ENCODE measurements around the gene ZNF574. TPM values are rescaled to one million over a fixed set of nuclear protein-coding genes. Genes with fewer than 3 reads are reported as not detected.

The ZNF574 gene
- total RNA-seq, 2 experiments from 2014 or later: 15.5 to 16.0 TPM

GRCh38 chr19:42086188-42086736 lies 10.3 kb downstream of the ZNF574 start:
- Mint-ChIP-seq H3K4me3 (no peak overlapping the region), H3K36me3 (peaks cover 11% of the 10 kb centered on the region), H3K27me3 (no peaks in the 10 kb centered on the region), H3K27ac (no peak overlapping the region), H3K9me3 (no peaks in the 10 kb centered on the region), H3K4me1 (peaks cover 32% of the 10 kb centered on the region)
- no peak for DNase-seq

GRCh38 chr19:42086770-42087550 lies 11.0 kb downstream of the ZNF574 start:
- H3K36me3 Mint-ChIP-seq: peaks cover 10% of the 10 kb centered on the region
- H3K4me1 Mint-ChIP-seq: peaks cover 26% of the 10 kb centered on the region
- no peaks in the 10 kb centered on the region for H3K27me3 Mint-ChIP-seq
- H3K27ac Mint-ChIP-seq: no peak overlapping the region
- no peak for DNase-seq
- H3K9me3 Mint-ChIP-seq: no peaks in the 10 kb centered on the region
- H3K4me3 Mint-ChIP-seq: no peak overlapping the region

DNA sequence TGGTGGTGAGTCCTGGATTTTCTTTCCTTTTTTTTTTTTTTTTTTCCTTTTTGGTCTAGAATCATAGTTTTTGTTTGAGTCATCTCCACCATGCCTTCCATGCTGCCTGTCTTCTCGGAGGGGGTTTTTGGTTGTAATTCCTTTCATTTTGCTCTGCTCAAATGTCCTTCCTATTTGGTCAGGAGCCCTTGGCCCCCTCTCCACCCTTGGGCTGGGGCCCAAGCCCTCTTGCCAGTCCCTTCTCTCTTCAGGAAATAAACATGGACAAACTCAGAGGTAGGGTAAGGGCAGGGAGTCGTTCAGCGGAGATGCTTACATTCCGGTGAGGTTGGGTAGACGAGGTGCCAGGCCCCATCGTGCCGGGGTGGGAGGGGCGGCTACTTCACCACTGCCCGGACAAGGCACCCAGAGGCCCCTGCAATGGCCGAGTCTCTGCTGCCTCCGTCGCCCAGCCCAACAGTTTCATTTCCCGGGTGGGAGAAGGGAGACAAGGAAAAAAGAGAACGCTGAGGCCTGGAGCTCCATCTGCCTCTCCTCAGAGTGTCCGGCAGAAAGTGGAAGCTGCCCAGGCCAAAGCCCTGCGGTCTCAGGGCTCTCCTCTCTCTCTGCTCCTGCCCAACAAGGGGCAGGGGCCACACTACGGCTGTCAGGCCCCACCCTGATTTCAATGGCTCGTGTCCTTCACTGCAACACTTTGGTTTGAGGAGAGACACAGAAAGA lies 12.7 kb downstream of the ZNF574 start:
- Mint-ChIP-seq H3K36me3 (peaks cover 15% of the 10 kb centered on the region), H3K4me1 (peaks cover 24% of the 10 kb centered on the region), H3K4me3 (peak overlapping the region; percentile 14), H3K27me3 (no peaks in the 10 kb centered on the region), H3K9me3 (no peaks in the 10 kb centered on the region), H3K27ac (peak overlapping the region; percentile 1)
- DNase-seq: no peak

DNA sequence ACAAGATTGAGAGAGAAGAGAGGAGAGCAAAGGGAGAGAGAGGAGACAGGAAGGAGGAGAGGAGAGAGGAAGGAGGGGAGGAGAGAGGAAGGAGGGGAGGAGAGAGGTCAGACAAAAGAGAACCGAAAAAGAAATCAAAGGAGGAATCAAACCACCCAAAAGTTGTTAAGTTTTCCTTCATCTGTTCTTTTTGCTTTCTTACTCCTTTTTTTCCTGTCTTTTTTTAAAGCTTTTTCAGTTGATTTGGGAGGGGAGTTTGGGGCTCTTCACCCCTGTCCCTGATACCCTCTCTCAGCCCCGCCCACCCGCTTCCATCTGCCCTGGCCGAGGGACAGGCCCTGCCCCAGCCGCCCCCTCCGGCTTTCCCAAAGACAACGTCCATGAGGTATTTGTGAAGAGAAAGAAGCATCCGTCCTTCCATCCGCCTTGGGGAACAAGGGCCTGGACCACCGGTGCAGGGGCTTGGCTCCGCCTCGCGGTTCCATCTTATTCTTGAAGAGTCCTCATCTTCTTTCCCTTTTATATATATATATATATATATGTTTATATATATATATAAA lies 13.3 kb downstream of the ZNF574 start:
- DNase-seq: no peak
- Mint-ChIP-seq H3K27me3 (no peaks in the 10 kb centered on the region), H3K9me3 (no peaks in the 10 kb centered on the region), H3K4me1 (peaks cover 24% of the 10 kb centered on the region), H3K27ac (peak overlapping the region; percentile 1), H3K36me3 (peaks cover 18% of the 10 kb centered on the region), H3K4me3 (peak overlapping the region; percentile 14)

- H3K9me3 Mint-ChIP-seq: no peaks in the 10 kb centered on the region
- peaks cover 24% of the 10 kb centered on the region for H3K4me1 Mint-ChIP-seq
- H3K27me3 Mint-ChIP-seq: no peaks in the 10 kb centered on the region
- H3K27ac Mint-ChIP-seq: no peak overlapping the region
- no peak overlapping the region for H3K4me3 Mint-ChIP-seq
- DNase-seq: no peak
- peaks cover 22% of the 10 kb centered on the region for H3K36me3 Mint-ChIP-seq
Observed at GRCh38 chr19:42089772-42090171, 13.8 kb downstream of the ZNF574 start.

- H3K9me3 Mint-ChIP-seq: no peaks in the 10 kb centered on the region
- no peak for DNase-seq
- H3K27ac Mint-ChIP-seq: peak overlapping the region; percentile 25
- no peak overlapping the region for H3K4me3 Mint-ChIP-seq
- no peaks in the 10 kb centered on the region for H3K27me3 Mint-ChIP-seq
- H3K36me3 Mint-ChIP-seq: peaks cover 22% of the 10 kb centered on the region
- H3K4me1 Mint-ChIP-seq: peaks cover 24% of the 10 kb centered on the region
Observed at GRCh38 chr19:42090672-42091071, 14.7 kb downstream of the ZNF574 start.

- peak overlapping the region; percentile 51 for H3K27ac Mint-ChIP-seq
- H3K4me3 Mint-ChIP-seq: no peak overlapping the region
- H3K27me3 Mint-ChIP-seq: no peaks in the 10 kb centered on the region
Observed at GRCh38 chr19:42091300-42091699, 15.3 kb downstream of the ZNF574 start.

DNA sequence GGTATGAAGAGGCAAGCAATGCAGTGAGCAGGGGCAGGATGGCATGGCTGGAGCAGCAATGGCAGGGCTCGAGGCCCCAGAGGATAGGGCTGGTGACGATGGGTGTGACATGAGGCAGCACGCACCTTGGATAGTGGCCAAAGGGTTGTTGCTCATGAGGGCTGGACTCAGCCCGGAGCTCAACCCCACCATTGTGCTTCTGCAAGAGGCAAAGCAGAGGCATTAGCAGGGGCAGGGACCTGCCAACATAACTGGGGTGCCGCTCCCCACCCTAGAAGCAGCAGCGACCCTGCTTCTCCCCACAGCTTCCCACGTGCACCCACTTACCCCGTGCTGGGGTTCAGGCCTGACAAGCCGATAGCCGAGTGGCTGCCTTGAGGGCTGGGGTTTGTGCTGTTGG lies 15.8 kb downstream of the ZNF574 start:
- no peaks in the 10 kb centered on the region for H3K9me3 Mint-ChIP-seq
- DNase-seq: no peak
- H3K36me3 Mint-ChIP-seq: peaks cover 27% of the 10 kb centered on the region
- H3K4me3 Mint-ChIP-seq: no peak overlapping the region
- no peak overlapping the region for H3K27ac Mint-ChIP-seq
- H3K4me1 Mint-ChIP-seq: peaks cover 24% of the 10 kb centered on the region
- H3K27me3 Mint-ChIP-seq: no peaks in the 10 kb centered on the region

More at GRCh38 chr19:42091300-42091699, 15.3 kb downstream of the ZNF574 start:
- H3K4me1 Mint-ChIP-seq: peaks cover 24% of the 10 kb centered on the region
- DNase-seq: no peak
- no peaks in the 10 kb centered on the region for H3K9me3 Mint-ChIP-seq
- H3K36me3 Mint-ChIP-seq: peaks cover 23% of the 10 kb centered on the region

- H3K27ac Mint-ChIP-seq: no peak overlapping the region
- no peak overlapping the region for H3K4me3 Mint-ChIP-seq
- peaks cover 30% of the 10 kb centered on the region for H3K36me3 Mint-ChIP-seq
- peak; percentile 44 for DNase-seq
- peaks cover 24% of the 10 kb centered on the region for H3K4me1 Mint-ChIP-seq
- H3K27me3 Mint-ChIP-seq: no peaks in the 10 kb centered on the region
- H3K9me3 Mint-ChIP-seq: no peaks in the 10 kb centered on the region
Observed at GRCh38 chr19:42092350-42092749, 16.4 kb downstream of the ZNF574 start.

DNA sequence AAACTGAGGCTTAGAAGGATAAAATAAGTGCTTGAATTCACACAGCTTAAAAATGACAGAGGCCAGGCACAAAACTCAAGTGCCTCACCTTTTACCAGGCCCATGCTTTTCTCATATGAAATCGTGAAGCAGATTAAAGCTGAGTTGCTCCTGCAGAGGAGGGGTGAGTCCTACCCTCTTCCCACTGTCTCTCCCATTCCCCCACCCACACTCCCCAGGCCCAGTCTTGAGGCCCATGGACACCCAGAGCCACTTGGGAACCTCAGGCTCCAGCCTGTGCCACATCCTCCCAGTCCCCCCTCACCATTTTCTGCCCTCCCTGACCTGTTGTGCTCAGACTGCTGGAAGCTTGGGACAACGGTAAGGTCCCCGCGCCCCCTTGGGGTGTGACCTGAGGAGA lies 17.5 kb downstream of the ZNF574 start:
- H3K4me3 Mint-ChIP-seq: no peak overlapping the region
- H3K4me1 Mint-ChIP-seq: peaks cover 22% of the 10 kb centered on the region
- peaks cover 30% of the 10 kb centered on the region for H3K36me3 Mint-ChIP-seq
- no peaks in the 10 kb centered on the region for H3K27me3 Mint-ChIP-seq
- no peaks in the 10 kb centered on the region for H3K9me3 Mint-ChIP-seq
- no peak for DNase-seq
- no peak overlapping the region for H3K27ac Mint-ChIP-seq

GRCh38 chr19:42093926-42094325 lies 18.0 kb downstream of the ZNF574 start:
- Mint-ChIP-seq H3K4me3 (no peak overlapping the region), H3K9me3 (no peaks in the 10 kb centered on the region), H3K27ac (no peak overlapping the region), H3K36me3 (peaks cover 29% of the 10 kb centered on the region), H3K4me1 (peaks cover 19% of the 10 kb centered on the region), H3K27me3 (no peaks in the 10 kb centered on the region)
- DNase-seq: no peak

GRCh38 chr19:42095142-42095813 lies 19.3 kb downstream of the ZNF574 start:
- H3K27ac Mint-ChIP-seq: no peak overlapping the region

GRCh38 chr19:42095814-42096230 lies 19.9 kb downstream of the ZNF574 start:
- no peaks in the 10 kb centered on the region for H3K9me3 Mint-ChIP-seq
- no peak for DNase-seq
- H3K27ac Mint-ChIP-seq: no peak overlapping the region
- no peak overlapping the region for H3K4me3 Mint-ChIP-seq
- H3K36me3 Mint-ChIP-seq: peaks cover 29% of the 10 kb centered on the region
- no peaks in the 10 kb centered on the region for H3K27me3 Mint-ChIP-seq
- peaks cover 4% of the 10 kb centered on the region for H3K4me1 Mint-ChIP-seq

More at GRCh38 chr19:42095142-42095813, 19.3 kb downstream of the ZNF574 start:
- Mint-ChIP-seq H3K4me3 (no peak overlapping the region), H3K9me3 (no peaks in the 10 kb centered on the region), H3K27me3 (no peaks in the 10 kb centered on the region), H3K36me3 (peaks cover 33% of the 10 kb centered on the region), H3K4me1 (peaks cover 8% of the 10 kb centered on the region)
- no peak for DNase-seq

- Mint-ChIP-seq H3K4me1 (no peaks in the 10 kb centered on the region), H3K36me3 (peaks cover 26% of the 10 kb centered on the region), H3K27me3 (no peaks in the 10 kb centered on the region), H3K27ac (no peak overlapping the region), H3K9me3 (no peaks in the 10 kb centered on the region), H3K4me3 (no peak overlapping the region)
- DNase-seq: no peak
Observed at GRCh38 chr19:42096255-42096837, 20.4 kb downstream of the ZNF574 start.

All from activated naive CD8-positive, alpha-beta T cell treated with anti-CD3 and anti-CD28 coated beads for 36 hours (primary cell).